Measurements from ENCODE around the gene VPS13C.
"Not testable (repeated sequence)": the region's sequence is repeated elsewhere in the genome, so short reads cannot be mapped to it uniquely, and the experiment has no call there.

VPS13C gene

DNA sequence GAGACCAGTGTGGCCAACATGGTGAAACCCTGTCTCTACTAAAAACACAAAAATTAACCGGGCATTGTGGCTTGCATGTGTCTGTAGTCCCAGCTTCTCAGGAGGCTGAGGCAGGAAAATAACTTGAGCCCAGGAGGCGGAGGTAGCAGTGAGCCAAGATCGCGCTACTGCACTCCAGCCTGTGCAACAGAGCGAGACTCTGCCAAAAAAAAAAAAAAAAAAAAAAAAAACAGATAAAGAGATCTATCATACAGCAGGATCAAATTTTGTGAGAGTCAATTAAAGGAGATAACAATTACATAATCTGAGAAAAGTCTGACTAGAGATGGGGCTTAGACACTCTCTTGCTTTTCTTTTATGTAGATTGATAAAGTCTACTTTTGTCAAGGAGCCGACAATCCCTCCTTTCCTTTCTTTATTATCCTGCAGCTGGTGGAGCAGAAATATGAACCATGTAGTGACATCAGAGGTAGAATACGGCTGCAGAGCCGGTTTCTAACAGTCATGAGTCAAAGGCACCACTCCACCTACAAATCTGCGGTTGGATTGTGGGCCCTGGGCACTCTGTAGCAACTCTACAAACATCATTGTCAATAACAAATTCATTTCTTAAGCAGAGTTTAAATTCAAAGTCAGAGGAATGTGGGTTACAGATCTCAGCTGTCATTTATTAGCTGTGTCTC lies 15.5 kb upstream of the VPS13C start:
- no peak for DNase-seq (ENCODE audit: low spot score)

DNA sequence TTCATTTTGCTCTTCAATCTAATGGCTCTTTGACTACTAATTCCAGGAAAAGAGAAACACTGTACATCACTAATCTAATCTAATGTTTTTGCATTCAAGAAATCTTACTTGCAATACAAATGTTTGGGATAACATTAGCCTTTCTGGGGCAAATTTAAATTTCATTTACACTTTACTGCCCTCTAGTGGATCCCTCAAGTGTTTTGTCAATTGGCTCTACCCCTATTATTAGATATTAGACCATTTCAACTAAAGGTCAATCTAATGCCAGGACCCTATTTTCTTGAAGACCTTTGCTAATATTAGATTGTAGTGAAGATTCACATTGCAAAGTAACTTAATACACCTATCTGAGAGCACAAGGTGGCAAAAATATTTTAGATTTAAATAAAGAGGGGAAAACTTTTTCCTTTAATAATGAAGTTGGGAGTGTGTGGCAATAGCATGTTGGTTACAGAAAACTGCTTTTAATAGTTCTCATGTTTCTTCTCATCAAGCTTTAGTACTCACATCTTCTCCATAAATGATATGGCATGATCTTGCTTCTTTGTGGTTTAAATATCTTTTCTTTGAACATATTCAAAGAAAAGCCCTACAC lies 11.6 kb upstream of the VPS13C start:
- DNase-seq (ENCODE audit: low spot score), result peak; percentile 74

DNA sequence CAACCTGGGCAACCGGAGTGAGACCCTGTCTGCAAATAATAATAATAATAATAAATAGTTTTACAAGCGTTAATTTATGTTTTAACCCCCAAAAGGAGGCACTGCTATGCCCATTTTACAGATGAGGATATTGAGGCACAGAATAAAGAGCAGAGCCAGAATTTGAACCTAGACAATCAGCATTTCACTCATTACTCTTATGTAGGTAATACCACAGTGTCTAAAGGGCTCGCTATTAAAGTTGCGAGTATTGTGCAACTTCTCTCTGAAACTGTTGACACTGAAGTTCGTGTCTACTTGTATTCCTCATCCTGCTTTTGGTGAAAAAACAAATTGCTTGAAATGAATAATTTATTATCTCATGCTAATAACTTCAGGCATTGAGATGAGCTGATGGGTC lies 9.3 kb upstream of the VPS13C start:
- no peak for DNase-seq (ENCODE audit: low spot score)

DNA sequence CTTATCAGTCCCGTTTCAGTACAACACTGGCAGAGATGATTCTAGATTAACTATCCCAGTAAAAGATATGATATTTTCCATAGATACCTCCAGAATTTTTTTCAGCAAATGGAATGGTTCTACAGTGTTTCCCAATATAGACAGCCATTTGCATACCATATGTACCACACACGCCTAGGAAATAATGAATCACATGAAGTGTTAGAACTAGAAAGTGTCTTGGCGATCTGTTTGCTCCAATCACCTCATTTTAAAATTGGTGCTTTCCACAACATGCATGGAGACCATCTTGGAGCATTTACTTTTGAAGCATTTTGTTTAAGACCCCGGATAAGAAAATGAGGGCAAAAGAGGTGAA lies 8.5 kb upstream of the VPS13C start:
- DNase-seq (ENCODE audit: low spot score), result no peak

DNA sequence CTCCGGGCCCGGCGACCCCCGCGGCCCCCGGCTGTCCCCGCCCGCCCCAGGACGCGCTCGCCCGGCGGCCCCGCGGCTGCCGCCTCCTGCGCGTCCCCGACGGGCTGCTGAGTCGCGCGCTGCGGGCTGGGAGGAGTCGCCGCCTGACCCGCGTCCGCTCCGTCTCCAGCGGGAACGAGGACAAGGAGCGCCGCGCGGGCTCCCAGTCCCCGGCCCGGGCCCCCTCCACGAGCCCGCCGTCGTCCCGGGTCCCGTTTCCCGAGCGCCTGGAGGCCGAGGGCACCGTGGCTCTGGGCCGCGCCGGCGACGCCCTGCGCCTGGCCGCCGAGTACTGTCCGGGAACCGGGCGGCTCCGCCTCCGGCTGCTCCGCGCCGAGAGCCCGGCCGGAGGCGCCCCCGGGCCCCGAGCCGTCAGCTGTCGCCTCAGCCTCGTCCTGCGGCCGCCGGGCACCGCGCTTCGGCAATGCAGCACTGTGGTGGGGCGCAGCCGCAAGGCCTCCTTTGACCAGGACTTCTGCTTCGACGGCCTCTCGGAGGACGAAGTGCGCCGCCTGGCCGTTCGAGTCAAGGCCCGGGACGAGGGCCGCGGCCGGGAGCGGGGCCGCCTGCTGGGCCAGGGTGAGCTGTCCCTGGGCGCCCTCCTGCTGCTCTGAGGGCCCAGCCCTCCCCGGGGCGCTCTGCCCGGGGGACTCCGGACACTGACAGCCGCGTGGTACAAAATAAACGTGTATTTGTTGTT lies 8.0 kb upstream of the VPS13C start:
- DNase-seq (ENCODE audit: low spot score), result no peak

DNA sequence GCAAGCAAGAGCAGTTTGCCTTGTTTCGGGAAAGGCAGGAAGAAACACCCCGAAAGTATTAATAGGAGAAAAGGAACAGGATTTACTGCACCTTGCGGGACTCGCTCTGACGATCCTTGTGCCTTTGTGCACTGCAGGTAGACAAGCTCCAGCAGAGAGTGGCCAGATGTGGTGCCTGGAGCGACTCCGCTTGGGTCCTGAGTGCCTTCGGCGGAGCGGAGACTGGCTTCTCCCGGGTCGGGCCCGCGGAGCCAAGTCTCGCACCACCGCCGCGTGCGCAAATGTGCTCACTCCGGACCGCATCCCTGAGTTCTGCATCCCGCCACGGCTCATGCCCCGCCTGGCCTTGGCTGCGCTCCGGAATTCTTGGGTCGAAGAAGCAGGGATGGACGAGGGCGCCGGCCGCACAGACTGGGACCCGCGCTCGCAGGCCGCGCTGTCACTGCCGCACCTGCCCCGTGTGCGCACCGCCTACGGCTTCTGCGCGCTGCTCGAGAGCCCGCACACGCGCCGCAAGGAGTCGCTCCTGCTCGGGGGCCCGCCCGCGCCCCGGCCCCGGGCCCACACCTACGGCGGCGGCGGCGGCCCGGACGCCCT lies 7.3 kb upstream of the VPS13C start:
- DNase-seq (ENCODE audit: low spot score), result no peak

DNA sequence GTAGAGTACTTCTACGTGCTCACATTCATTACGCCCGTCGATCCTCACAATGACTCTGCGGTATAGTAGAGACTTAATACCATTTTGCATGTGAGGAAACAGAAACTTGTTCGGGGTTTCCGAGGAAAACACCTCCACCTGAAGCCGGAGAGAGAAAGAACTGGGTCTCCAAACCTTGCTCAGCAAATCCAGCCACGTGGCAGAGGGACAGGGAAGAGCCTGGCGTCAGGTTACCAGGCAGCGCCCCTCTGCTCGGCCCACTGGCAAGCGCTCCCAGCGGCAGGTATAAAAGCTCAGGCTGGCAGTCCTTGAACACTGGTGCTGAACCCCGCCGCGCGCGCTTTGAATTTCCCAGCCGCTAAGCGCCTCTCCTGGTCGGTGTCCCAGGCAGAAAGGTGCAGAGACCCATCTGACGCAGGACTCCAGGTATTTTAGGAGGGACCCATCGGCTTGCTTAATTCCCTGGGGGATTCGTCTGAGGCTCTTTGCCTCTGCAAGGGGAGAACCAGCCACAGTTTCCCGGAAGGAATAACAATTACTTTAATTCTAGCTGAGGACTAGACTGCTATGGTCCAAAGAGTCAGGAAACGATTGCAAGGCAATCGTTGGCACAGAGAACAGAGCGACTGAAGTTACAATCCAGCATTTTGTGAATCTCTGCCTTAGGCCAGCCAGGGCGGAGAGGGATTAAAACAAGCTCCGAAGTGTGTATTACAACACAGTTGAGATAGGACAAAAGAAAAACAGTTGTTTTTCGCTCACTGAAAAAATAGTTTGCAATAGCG lies 6.6 kb upstream of the VPS13C start, which contains the start of gene C2CD4A:
Gene C2CD4A, plus strand, starts transcription at position 315 of the 785 bp plus-strand sequence. CDS start 637 bp downstream, outside the sequence.
- peak; percentile 13 for DNase-seq (ENCODE audit: low spot score)

DNA sequence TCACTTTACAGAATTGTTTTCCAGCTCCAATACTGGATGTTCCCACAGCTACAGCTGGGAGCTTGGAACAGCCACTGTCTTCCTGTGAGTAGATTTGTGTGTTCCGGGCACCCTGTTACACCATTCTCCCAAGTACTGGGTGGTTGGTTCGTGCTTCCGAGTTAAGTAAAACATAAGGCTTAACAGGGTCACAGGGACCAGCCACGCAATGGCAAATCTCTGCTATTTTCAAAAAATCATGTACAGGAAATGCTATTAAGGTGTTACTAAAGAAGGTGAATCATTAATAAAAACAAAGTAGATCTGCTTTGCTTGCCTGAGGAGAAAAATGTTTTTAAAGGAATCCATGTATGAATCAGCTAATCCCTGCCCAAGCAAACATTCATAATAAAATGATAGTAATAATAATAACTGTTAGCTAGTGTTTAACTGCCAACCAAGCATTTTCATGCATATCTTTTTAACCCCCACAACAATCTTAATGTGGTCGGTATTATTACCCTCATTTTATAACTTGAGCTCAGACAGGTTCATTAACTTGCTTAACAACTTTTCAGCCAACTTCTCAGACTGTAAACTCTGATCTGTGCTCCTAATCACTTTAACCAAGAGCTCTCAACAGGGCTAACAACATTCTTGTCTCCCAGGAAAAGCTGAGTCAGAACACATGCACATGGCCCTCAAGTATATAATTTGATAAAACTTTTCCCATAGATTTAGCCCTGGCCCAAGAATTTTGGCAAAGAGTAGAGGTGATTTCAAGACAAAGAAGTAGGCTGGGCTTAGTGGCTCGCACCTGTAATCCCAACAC lies 3.8 kb upstream of the VPS13C start:
- DNase-seq (ENCODE audit: low spot score), result no peak

DNA sequence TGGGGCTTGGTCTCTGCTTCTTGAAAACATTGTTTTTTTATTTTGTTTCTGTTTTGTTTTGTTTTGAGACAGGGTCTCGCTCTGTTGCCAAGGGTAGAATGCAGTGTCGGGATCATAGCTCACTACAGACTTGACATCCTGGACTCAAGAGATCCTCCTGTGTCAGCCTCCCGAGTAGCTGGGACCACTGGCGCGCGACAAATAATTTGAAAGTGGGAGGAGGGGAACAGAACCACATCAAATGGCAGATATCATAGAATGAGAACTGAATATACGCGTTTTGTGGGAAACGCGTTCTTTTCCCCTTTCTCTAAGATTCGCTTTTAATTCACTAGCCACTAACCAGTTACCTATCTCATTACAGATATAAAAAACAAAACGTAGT lies 641 bp upstream of the VPS13C start:
- peak; percentile 48 for DNase-seq (ENCODE audit: low spot score)

DNA sequence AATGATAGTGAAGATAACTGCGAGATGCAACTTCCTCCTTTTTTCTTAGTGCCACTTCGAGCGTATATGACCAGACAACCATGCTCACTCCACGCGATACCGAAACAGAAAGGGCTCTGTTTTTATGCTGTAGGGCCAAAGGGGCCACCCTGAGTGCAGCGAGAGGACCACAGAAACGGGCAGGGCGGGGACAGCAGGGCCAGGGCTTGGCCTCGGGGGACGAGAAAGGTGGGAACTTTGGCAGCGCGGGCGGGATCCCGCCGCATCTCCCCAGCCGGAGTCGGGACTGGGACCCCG lies 483 bp downstream of the VPS13C start:
- peak; percentile 76 for DNase-seq (ENCODE audit: low spot score)

DNA sequence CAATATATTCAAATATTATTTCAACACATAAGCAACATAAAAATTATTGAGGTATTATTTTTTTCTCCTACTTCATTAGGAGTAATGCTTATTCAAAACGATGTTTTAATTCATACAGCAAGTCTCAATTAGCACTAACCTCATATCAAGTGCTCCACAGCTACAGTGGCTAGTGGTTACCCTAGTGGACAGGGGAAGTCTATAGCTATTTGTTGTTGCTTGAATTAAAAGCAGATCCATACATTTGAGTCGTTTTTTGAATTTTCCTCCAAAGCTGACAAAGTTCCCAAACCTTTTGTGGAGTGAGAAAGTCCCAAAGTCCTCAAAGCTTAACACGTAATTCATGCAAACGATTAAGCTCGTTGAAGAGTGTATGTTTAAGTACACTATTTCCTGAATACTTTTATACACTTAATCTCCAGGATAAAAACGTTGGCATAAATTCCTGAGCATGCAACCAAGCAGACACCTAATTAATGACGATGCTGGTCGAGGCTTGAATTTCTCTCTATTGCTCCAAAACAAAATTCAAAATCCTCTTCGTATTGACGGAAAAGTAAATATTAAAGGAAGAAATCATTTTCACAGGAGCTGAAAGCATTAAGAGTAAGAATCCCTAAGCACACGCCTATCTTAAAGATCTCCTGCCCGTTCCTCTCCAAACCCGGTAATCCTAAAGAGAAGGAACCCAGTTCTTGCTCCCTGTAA lies 985 bp downstream of the VPS13C start:
- peak; percentile 41 for DNase-seq (ENCODE audit: low spot score)

DNA sequence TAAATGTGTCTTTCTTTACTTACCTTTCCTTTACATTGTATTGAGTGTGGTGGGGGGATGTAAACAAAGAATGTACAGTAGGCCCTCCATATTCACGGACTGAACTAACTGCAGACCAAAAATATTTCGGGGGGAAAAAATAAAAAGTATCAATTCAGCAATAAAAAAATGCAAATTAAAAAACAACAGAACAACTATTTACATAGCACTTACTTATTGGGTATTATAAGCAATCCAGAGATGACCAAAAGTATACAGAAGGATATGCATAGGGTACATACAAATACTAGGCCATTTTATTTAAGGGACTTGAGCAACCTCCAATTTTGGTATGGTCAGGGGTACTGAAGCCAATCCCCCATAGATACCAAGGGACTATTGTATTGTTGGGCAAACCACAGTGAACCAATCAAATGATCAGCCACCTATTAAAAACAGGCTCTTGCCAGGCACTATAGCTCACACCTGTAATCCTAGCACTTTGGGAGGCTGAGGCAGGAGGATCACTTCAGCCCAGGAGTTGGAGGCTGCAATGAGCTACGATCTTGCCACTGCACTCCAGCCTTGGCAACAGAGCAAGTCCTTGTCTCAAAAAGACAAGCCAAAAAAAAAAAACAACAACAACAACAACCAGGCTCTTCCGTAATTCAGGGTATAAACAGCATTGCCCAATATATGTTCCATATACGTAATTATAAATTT lies 1.8 kb downstream of the VPS13C start:
- no peak for DNase-seq (ENCODE audit: low spot score)

DNA sequence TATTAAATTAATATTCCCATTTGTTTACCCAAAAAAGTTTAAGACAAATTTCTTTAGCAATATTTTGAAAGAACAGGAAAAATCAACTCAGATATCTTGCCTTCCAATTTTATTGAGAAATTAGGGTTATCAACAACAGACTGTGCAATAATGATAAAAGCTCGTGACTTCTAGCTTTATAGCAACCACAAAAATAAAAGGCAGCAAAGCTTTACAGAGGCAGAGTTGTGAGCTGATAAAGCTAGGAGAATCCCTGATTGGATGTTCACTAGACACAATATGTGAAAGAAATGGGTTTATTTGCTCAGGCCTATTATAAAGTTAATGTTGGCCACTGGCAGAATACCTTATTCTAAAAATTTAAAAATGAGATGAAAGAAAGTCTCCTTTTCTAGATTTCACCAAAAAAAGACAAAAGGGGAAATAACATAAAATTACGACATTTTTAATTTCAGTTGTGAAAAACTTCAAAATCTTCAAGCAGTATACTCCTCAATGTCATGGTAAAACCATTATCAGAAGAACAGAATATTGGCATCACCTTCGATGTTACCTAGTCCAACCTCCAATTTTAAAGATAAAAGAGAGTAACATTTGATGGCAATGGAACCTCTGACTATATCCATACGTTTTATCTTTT lies 2.8 kb downstream of the VPS13C start:
- DNase-seq (ENCODE audit: low spot score), result no peak

DNA sequence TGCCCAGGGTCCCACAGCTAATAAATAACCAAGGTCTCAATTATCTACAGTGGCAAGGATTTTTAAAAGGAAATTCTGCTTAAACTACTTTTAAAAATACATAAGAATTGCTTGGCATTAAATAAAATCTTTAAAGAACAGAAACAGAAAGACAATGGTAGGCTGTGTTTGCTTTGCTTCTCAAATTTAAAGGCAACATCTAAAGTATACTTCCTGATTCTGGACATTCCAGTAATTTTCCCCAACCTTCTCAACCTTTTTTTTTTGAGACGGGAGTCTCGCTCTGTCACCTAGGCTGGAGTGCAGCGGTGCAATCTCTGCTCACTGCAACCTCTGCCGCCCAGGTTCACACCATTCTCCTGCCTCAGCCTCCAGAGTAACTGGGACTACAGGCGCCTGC lies 5.3 kb downstream of the VPS13C start:
- no peak for DNase-seq (ENCODE audit: low spot score)

DNA sequence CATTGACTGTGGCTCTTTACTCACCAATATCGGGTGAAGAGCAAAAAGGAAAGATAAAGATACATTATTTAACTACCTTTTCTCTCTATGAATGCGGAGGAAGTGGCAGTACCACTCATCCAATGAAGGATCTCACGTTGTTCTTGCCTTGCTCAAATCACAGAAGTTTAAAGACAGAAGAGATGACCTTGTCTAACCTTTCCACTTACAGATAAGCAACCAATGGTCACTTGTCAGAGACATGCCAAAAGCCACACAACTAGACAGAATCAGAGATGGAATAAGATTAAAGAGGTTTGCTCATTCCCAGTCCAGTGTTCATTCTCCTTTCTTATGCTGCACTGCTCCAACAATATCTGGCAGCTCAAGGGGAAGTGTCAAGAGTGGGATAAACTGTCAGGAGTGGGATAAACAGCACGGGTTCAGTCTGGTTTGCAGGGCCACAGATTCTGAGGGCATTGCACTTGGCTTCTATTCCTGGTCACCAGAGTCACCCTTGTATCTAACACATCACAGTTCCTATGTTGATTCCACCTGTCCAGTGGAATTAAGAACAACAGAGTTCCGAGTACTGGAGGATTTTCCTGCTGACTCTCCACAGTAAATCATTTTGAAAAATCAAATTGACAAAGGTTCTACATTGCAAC lies 6.7 kb downstream of the VPS13C start:
- no peak for DNase-seq (ENCODE audit: low spot score)

DNA sequence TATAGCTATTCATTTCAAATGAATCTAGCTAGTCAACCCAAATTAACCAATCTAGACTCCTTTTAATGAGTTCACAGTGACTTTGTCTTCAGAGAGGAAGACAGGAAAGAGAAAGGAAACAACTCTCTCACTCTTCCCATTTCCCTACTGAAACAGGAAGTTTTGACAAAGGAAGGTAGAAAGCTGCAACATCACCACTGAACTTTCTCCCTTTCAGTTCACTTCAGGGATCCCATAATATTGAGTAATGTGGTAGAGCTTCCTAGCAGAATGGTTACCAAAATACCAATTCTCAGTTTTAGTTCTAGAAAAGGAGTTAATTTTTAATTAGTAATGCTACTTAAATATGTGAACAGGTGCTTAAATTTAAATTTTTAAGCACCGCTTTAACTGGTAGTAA lies 7.5 kb downstream of the VPS13C start:
- DNase-seq (ENCODE audit: low spot score), result no peak

DNA sequence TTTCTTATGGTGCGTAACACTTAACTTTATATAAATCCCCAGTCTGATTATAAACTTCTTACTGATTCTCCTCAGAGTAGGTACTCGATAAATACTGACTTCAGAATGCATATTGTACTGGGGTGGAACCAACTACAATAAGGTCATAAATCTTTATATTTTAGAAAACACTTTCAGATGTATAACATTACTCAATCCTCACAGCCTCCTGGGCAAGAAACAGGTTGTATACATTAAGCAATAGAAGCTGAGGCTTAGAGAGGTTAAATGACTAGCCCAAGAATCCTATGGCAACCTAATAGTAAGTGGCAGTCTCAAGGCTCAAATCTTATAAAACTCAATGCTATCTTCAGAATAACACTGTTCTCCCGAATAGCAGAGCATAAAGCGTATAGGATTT lies 9.1 kb downstream of the VPS13C start:
- DNase-seq (ENCODE audit: low spot score), result no peak

DNA sequence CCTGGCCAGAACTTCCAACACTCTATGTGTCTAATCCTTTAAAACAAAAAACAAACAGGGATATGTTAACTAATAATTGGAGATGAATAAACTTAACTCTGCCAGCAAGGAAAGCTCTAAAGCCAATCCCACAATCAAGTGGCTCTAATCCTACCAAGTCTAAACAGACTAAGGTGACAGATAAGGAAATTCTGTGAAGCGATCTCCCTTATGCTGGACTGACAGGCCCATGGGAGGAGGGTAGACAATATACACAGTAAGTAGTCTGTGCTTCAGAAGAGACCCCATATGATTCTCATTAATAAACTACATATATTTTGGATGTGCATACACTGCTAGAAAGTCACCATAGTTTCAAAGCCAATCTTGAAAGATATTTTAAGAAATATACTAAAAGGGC lies 10.1 kb downstream of the VPS13C start:
- no peak for DNase-seq (ENCODE audit: low spot score)

DNA sequence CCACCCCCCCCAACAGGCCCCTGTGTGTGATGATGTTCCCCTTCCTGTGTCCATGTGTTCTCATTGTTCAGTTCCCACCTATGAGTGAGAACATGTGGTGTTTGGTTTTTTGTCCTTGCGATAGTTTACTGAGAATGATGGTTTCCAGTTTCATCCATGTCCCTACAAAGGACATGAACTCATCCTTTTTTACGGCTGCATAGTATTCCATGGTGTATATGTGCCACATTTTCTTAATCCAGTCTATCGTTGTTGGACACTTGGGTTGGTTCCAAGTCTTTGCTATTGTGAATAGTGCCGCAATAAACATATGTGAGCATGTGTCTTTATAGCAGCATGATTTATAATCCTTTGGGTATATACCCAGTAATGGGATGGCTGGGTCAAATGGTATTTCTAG lies 12.0 kb downstream of the VPS13C start:
- DNase-seq (ENCODE audit: low spot score), result not testable (repeated sequence)

Measured in pons (tissue), 1 donor.